ENCODE data around the gene ZNF865. TPM values are rescaled to one million over a fixed set of nuclear protein-coding genes. Genes with fewer than 3 reads are reported as not detected.

ZNF865 gene
- total RNA-seq, 2 experiments from 2014 or later, result 10.5 to 10.7 TPM

DNA sequence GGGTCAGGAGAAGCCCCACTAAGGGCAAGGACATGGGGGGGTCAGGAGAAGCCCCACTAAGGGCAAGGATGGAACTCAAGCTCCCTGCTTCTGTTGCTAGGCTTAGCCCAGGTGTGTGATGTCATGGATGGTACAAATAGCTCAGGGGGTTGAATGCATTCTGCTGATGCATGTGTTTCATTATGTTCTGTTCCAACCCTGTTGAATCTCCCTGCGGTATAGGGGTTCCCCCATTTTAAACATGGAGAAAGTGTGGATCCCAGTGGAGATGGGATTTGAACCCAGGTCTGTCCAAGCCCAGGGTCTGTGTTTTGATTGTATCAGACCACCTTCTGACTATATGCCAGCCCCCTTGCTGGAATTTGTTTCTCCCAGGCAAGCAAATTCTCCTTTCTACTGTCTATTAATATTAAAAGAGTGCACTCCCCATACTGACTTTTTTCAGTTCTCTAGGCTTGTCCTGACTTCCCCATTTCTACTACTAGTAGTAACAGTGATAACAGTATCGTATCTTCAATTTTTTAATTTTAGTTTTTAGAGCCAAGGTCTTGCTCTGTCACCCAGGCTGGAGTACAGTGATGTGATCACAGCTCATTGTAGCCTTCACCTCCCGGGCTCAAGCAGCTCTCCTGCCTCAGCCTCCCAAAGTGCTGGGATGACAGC is 6.7 kb downstream of the ZNF865 start:
- Mint-ChIP-seq H3K9me3 (no peaks in the 10 kb centered on the region), H3K4me1 (peaks cover 29% of the 10 kb centered on the region), H3K27me3 (no peaks in the 10 kb centered on the region), H3K4me3 (no peak overlapping the region), H3K36me3 (peaks cover 24% of the 10 kb centered on the region), H3K27ac (no peak overlapping the region)
- DNase-seq, result no peak

DNA sequence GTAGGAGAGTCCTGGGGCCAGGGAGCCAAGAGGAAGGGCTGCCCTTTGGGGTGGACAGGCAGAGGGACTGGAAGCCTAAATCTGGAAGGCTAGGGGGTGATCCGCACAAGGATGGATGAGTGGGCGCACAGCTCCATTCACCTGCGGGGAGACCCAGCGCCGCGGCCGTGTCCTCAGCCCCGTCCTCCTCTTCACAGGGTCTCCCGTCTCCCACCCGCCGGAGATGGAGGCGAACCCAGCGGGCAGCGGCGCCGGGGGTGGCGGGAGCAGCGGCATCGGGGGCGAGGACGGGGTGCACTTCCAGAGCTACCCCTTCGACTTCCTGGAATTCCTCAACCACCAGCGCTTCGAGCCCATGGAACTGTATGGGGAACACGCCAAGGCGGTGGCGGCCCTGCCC is 7.9 kb downstream of the ZNF865 start:
- H3K4me3 Mint-ChIP-seq, result no peak overlapping the region
- no peak for DNase-seq
- H3K27ac Mint-ChIP-seq, result no peak overlapping the region
- no peaks in the 10 kb centered on the region for H3K9me3 Mint-ChIP-seq
- peaks cover 23% of the 10 kb centered on the region for H3K4me1 Mint-ChIP-seq
- peaks cover 20% of the 10 kb centered on the region for H3K36me3 Mint-ChIP-seq
- no peaks in the 10 kb centered on the region for H3K27me3 Mint-ChIP-seq

DNA sequence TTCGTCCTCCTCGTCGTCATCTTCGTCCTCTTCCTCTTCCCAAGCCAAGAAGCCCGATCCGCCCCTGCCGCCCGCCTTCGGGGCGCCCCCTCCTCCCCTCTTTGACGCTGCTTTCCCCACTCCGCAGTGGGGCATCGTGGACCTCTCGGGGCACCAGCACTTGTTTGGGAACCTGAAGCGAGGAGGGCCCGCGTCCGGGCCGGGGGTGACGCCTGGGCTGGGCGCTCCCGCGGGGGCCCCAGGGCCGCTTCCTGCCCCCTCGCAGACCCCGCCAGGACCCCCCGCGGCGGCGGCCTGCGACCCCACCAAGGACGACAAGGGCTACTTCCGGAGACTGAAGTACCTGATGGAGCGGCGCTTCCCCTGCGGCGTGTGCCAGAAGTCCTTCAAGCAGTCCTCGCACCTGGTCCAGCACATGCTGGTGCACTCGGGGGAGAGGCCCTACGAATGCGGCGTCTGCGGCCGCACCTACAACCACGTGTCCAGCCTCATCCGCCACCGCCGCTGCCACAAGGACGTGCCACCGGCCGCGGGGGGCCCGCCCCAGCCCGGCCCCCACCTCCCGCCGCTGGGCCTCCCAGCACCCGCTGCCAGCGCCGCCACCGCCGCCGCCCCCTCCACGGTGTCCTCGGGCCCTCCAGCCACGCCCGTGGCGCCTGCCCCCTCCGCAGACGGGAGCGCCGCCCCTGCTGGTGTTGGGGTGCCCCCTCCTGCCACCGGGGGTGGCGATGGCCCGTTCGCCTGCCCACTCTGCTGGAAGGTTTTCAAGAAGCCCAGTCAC is 8.7 kb downstream of the ZNF865 start:
- no peak for DNase-seq
- H3K27me3 Mint-ChIP-seq, result no peaks in the 10 kb centered on the region
- H3K36me3 Mint-ChIP-seq, result peaks cover 17% of the 10 kb centered on the region
- no peaks in the 10 kb centered on the region for H3K9me3 Mint-ChIP-seq
- H3K4me1 Mint-ChIP-seq, result peaks cover 19% of the 10 kb centered on the region
- no peak overlapping the region for H3K27ac Mint-ChIP-seq
- H3K4me3 Mint-ChIP-seq, result no peak overlapping the region

DNA sequence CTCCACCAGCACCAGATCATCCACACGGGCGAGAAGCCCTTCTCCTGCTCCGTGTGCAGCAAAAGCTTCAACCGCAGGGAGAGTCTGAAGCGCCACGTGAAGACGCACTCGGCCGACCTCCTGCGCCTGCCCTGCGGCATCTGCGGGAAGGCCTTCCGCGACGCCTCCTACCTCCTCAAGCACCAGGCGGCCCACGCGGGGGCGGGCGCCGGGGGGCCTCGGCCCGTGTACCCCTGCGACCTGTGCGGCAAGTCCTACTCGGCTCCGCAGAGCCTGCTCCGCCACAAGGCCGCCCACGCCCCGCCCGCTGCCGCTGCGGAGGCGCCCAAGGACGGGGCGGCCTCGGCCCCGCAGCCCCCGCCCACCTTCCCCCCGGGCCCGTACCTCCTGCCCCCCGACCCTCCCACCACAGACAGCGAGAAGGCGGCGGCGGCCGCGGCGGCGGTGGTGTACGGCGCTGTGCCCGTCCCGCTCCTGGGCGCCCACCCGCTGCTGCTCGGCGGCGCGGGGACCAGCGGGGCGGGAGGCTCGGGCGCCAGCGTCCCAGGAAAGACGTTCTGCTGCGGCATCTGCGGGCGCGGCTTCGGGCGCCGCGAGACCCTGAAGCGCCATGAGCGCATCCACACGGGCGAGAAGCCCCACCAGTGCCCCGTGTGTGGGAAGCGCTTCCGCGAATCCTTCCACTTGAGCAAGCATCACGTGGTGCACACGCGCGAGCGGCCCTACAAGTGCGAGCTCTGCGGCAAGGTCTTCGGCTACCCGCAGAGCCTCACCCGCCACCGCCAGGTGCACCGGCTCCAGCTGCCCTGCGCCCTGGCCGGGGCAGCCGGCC is 9.5 kb downstream of the ZNF865 start:
- Mint-ChIP-seq H3K27me3 (no peaks in the 10 kb centered on the region), H3K4me1 (peaks cover 22% of the 10 kb centered on the region), H3K27ac (no peak overlapping the region), H3K9me3 (no peaks in the 10 kb centered on the region), H3K4me3 (no peak overlapping the region), H3K36me3 (peaks cover 15% of the 10 kb centered on the region)
- DNase-seq, result no peak

DNA sequence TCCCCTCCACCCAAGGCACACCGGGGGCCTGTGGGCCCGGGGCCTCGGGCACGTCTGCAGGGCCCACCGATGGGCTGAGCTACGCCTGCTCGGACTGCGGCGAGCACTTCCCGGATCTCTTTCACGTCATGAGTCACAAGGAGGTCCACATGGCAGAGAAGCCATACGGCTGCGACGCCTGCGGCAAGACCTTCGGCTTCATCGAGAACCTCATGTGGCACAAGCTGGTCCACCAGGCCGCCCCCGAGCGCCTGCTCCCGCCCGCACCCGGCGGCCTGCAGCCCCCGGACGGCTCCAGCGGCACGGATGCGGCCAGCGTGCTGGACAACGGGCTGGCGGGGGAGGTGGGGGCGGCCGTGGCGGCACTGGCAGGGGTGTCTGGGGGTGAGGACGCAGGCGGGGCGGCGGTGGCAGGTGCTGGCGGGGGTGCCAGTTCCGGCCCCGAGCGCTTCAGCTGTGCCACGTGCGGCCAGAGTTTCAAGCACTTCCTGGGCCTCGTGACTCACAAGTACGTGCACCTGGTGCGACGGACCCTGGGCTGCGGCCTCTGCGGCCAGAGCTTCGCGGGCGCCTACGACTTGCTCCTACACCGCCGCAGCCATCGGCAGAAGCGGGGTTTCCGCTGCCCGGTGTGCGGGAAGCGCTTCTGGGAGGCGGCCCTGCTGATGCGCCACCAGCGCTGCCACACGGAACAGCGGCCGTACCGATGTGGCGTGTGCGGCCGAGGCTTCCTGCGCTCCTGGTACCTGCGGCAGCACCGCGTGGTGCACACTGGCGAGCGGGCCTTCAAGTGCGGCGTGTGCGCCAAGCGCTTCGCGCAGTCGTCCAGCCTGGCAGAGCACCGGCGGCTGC is 10.3 kb downstream of the ZNF865 start:
- no peak for DNase-seq
- Mint-ChIP-seq H3K4me3 (no peak overlapping the region), H3K27me3 (no peaks in the 10 kb centered on the region), H3K9me3 (no peaks in the 10 kb centered on the region), H3K27ac (no peak overlapping the region), H3K4me1 (peaks cover 25% of the 10 kb centered on the region), H3K36me3 (peaks cover 20% of the 10 kb centered on the region)

DNA sequence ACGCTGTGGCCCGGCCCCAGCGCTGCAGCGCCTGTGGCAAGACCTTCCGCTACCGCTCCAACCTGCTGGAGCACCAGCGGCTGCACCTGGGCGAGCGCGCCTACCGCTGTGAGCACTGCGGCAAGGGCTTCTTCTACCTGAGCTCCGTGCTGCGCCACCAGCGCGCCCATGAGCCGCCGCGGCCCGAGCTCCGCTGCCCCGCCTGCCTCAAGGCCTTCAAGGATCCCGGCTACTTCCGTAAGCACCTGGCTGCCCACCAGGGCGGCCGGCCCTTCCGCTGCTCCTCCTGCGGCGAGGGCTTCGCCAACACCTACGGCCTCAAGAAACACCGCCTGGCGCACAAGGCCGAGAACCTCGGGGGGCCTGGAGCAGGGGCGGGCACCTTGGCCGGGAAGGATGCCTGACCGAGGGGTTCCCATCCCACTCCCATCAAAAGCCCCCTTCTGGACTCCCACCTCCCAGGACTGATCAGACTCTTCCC is 11.0 kb downstream of the ZNF865 start:
- no peak for DNase-seq
- Mint-ChIP-seq H3K27me3 (no peaks in the 10 kb centered on the region), H3K27ac (no peak overlapping the region), H3K4me3 (no peak overlapping the region), H3K4me1 (peaks cover 23% of the 10 kb centered on the region), H3K9me3 (no peaks in the 10 kb centered on the region), H3K36me3 (peaks cover 23% of the 10 kb centered on the region)

DNA sequence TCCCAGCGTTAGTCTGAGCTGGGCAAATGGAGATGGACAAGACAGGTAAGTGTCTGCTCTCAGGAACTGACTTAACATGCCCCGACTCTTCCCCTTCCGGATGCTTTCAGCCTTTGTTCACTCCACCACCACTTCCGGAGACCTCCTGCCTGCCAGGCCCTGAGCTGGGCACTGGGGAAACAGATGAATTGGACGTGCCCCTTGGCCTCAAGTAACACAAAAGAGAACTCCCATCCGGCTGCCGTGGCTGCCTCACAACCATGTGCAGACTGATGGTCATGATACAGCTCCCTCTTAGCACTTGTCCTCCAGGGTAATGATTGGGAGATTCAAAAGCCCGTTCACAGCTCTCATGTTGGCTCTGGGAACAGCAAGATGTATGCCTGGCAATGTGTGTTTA is 12.0 kb downstream of the ZNF865 start:
- H3K36me3 Mint-ChIP-seq, result peaks cover 23% of the 10 kb centered on the region
- no peak overlapping the region for H3K27ac Mint-ChIP-seq
- H3K27me3 Mint-ChIP-seq, result no peaks in the 10 kb centered on the region
- H3K4me3 Mint-ChIP-seq, result no peak overlapping the region
- peaks cover 20% of the 10 kb centered on the region for H3K4me1 Mint-ChIP-seq
- no peaks in the 10 kb centered on the region for H3K9me3 Mint-ChIP-seq
- DNase-seq, result no peak

DNA sequence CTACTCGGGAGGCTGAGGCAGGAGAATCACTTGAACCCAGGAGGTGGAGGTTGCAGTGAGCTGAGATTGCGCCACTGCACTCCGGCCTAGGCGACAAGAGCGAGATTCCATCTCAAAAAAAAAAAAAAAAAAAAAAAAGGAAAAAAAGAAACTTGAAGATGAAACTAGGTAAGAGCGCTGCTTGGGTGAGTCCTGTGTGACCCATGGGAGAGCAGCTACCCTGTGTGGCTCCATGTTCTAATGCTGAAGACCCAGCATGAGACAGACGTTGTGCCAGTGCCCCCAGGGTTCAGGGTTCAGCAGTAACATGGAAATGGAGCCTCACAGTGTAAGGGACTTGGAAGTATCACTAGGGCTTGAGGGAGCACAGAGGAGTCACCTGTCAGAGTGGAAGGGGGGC is 13.0 kb downstream of the ZNF865 start:
- Mint-ChIP-seq H3K36me3 (peaks cover 20% of the 10 kb centered on the region), H3K4me3 (no peak overlapping the region), H3K9me3 (no peaks in the 10 kb centered on the region), H3K4me1 (peaks cover 23% of the 10 kb centered on the region), H3K27ac (peak overlapping the region; percentile 50), H3K27me3 (no peaks in the 10 kb centered on the region)
- DNase-seq, result no peak

DNA sequence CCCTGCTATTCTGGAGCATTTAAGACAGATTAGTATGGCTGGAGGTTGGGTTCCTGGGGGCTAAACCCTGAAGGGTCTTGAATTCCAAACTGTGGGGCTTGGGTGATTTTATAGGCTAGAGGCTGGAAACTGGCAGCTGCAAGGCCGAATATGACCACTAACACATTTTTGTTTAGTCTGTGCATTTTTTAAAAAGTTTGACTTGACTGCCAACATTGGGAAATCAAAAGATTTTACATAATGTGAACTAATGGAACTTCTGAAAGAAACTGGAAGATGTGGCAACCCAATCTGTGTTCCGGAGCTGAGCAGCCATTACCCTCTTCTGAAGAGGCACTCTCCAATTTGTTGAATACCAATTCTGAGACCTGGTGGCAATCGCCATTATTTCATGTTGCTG is 13.8 kb downstream of the ZNF865 start:
- Mint-ChIP-seq H3K27me3 (no peaks in the 10 kb centered on the region), H3K9me3 (no peaks in the 10 kb centered on the region), H3K4me1 (peaks cover 30% of the 10 kb centered on the region), H3K36me3 (peaks cover 22% of the 10 kb centered on the region), H3K27ac (no peak overlapping the region), H3K4me3 (no peak overlapping the region)
- DNase-seq, result no peak

DNA sequence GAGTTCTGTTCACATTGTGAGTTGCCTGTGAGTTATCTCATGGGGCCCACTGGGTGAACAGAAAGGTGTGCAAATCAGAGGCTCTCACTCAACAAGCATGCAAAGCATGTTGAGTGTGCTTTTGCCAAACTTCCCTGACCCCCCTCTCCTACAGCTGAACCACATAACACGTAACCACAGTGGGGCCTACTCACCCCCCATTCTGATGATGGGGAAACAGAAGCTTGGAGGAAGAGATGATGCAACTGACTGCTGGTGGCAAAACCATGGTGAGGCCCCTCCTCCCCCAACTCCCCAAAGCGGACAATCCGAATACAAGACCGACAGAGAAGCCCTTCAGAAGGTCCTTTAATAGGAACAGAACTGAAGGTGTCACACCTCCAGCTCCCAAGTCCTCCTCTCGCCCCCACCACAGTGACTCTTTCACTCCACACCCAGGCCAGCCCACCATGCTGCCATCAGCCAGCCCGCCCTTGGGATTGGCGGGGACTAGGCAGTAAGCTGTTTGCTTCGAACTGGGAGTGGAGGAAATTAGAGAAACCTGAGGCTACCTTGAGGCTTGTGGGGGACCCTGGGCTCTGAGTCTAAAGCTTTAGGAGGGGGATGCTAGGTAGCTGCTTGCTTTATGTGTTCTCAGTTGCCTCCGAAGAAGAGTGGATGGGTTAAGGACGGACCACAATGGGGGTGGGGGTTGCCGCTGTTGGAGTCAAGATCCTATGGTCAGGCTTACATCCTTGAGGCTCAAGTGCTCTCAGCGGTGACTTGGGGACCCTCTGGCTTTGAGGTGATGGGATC is 15.2 kb downstream of the ZNF865 start:
- Mint-ChIP-seq H3K27me3 (no peaks in the 10 kb centered on the region), H3K4me3 (peak overlapping the region; percentile 35), H3K36me3 (peaks cover 21% of the 10 kb centered on the region), H3K4me1 (peaks cover 37% of the 10 kb centered on the region), H3K9me3 (no peaks in the 10 kb centered on the region), H3K27ac (peak overlapping the region; percentile 78)
- DNase-seq, result peak; percentile 61

DNA sequence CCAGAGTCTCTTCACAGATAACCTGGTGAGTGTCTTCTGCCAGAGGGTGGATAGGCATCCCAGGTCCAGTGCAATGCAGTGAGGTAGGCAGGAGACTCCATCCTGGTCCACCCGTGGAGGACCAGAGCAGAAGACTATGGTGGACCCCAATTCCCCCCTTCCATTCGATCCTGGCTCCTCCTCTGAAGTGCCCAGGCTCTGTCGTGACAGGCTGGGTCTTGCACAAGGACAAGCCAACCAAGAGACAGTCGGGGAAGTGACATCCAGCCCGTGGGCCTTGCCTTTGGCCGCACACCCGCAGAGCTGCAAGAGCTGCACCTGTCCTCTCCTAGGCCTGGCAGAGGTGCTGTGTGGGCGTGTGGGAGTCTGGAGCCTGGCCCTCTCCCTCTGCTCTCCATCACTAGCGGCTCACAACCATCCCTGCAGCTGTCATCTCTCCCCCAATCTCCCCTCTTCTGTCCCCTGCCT is 15.8 kb downstream of the ZNF865 start:
- Mint-ChIP-seq H3K4me3 (no peak overlapping the region), H3K9me3 (no peaks in the 10 kb centered on the region)
- DNase-seq, result no peak

DNA sequence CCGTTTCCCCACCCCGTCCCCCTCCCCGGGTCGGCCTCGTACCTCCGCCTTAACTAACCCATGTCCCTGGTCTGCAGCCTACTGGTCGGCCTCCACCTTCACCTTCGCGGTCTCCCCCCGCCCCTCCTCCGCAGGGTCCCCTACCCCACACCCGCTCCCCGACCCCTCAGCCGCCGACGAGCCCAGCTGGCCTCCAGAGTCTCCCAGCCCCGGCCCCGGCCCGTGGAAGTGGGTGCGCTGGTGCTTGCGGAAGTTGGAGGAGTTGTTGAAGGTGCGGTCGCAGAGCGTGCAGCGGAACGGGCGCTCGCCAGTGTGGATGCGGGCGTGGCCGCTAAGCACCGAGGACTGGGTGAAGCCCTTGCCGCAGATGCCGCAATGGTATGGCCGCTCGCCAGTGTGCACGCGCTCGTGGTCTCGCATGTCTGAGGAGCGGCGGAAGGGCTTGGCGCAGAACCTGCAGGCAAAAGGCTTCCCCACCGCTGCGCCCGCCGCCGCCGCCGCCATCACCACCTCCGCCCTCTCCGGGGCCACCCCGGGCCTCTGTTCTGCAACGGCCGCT is 16.3 kb downstream of the ZNF865 start:
- H3K4me3 Mint-ChIP-seq, result no peak overlapping the region
- no peak for DNase-seq
- no peak overlapping the region for H3K27ac Mint-ChIP-seq
- peaks cover 1% of the 10 kb centered on the region for H3K27me3 Mint-ChIP-seq
- H3K9me3 Mint-ChIP-seq, result no peaks in the 10 kb centered on the region
- H3K4me1 Mint-ChIP-seq, result peaks cover 44% of the 10 kb centered on the region
- peaks cover 19% of the 10 kb centered on the region for H3K36me3 Mint-ChIP-seq

More for the DNA sequence above, 15.8 kb downstream of the ZNF865 start:
- H3K36me3 Mint-ChIP-seq, result peaks cover 21% of the 10 kb centered on the region
- H3K27me3 Mint-ChIP-seq, result no peaks in the 10 kb centered on the region
- H3K27ac Mint-ChIP-seq, result peak overlapping the region; percentile 78
- H3K4me1 Mint-ChIP-seq, result peaks cover 38% of the 10 kb centered on the region

DNA sequence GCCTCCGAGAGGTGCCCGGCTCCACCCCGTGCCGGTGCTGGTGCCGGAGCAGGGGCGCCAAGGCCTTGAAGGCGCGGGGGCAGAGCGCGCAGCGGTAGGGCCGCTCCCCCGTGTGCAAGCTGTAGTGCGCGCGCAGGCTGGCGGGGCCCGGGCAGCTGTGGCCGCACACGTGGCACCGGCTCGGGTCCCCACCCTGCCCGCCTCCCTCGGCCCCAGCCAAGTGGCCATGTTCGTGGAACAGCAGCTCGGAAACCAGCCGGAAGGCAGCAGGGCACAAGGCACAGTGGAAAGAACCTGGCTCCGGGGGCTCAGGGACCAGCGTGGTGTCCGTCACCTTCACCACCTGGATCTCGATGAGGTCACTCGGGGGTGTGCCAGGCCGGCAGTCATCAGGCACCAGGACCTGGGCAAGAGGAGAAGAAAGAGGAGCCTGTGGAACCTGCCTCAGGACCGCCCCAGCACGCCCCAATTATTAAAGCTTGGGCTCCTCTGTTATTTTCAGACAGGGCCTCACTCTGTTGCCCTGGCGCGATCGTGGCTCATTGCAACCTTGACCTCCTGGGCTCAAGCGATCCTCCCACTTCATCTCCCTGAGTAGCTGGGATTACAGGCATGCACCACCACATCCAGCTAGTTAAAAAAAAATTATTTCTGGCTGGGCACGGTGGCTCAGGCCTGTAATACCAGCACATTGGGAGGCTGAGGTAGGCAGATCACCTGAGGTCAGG is 17.0 kb downstream of the ZNF865 start:
- H3K4me1 Mint-ChIP-seq, result peaks cover 49% of the 10 kb centered on the region
- H3K9me3 Mint-ChIP-seq, result no peaks in the 10 kb centered on the region
- H3K4me3 Mint-ChIP-seq, result no peak overlapping the region
- H3K36me3 Mint-ChIP-seq, result peaks cover 17% of the 10 kb centered on the region
- H3K27me3 Mint-ChIP-seq, result peaks cover 6% of the 10 kb centered on the region
- DNase-seq, result no peak
- H3K27ac Mint-ChIP-seq, result no peak overlapping the region
